DOHH2 (cell line): ENCODE measurements around the gene PKDCC.

Experiments used
- H3F3A ChIP-seq: fragments of 200-600 bp; sonication (generic), shearing (Covaris generic); 2 replicates; pipeline ENCODE4 v1.6.0; 2016; ENCODE audit warnings: antibody characterized with exemption, mild to moderate bottlenecking; ENCODE audit not compliant: control insufficient read depth, insufficient read depth
- H3K27ac ChIP-seq: fragments of 200-600 bp; sonication (generic); 2 replicates; pipeline ENCODE4 v1.5.1; 2014; ENCODE audit warnings: low read depth, mild to moderate bottlenecking, low read length, moderate library complexity
- H3K27me3 ChIP-seq: fragments of 200-600 bp; sonication (generic); 2 replicates; pipeline ENCODE4 v1.6.1; 2014; ENCODE audit warnings: mild to moderate bottlenecking, low read length, mixed read lengths; ENCODE audit not compliant: control insufficient read depth
- H3K36me3 ChIP-seq: fragments of 200-600 bp; sonication (generic); 2 replicates; pipeline ENCODE4 v1.6.1; 2014; ENCODE audit warnings: mild to moderate bottlenecking, low read length, moderate library complexity, mixed read lengths; ENCODE audit not compliant: control insufficient read depth
- H3K4me1 ChIP-seq: fragments of 200-600 bp; sonication (generic); 2 replicates; pipeline ENCODE4 v1.6.1; 2014; ENCODE audit warnings: mild to moderate bottlenecking, low read length, mixed read lengths; ENCODE audit not compliant: control insufficient read depth
- H3K4me2 ChIP-seq: fragments of 200-600 bp; sonication (generic); 2 replicates; pipeline ENCODE4 v1.6.0; 2014; ENCODE audit warnings: mild to moderate bottlenecking, low read length, moderate library complexity
- H3K4me3 ChIP-seq: fragments of 200-600 bp; sonication (generic); 2 replicates; pipeline ENCODE4 v1.5.1; 2014; ENCODE audit warnings: mild to moderate bottlenecking, low read length, mixed read lengths
- H3K79me2 ChIP-seq: fragments of 200-600 bp; sonication (generic); 2 replicates; pipeline ENCODE4 v1.6.1; 2014; ENCODE audit warnings: mild to moderate bottlenecking, low read length, mixed read lengths; ENCODE audit not compliant: control insufficient read depth
- H3K9me2 ChIP-seq: fragments of 200-600 bp; sonication (generic); replicated peaks from 2 replicates; pipeline ENCODE4 v1.6.1; 2014; ENCODE audit warnings: mild to moderate bottlenecking, low read length, mixed read lengths; ENCODE audit not compliant: control insufficient read depth
- H3K9me3 ChIP-seq: fragments of 200-600 bp; sonication (generic); 2 replicates; pipeline ENCODE4 v1.6.1; 2014; ENCODE audit warnings: antibody characterized with exemption, low read length, mixed read lengths; ENCODE audit not compliant: control insufficient read depth, insufficient read depth
- H4K20me1 ChIP-seq: fragments of 200-600 bp; sonication (generic); 2 replicates; pipeline ENCODE4 v1.6.0; 2014; ENCODE audit warnings: low read depth, mild to moderate bottlenecking, antibody characterized with exemption, low read length, moderate library complexity; ENCODE audit not compliant: control insufficient read depth, insufficient read depth
- EZH2phosphoT487 ChIP-seq: fragments of 200-600 bp; sonication (generic); IDR thresholded peaks from 2 replicates; pipeline ENCODE4 v1.6.1; 2017; ENCODE audit warnings: borderline replicate concordance, mild to moderate bottlenecking, antibody characterized with exemption, low read length, moderate library complexity, mixed read lengths
- TF ChIP-seq, protein P1 (sequence below): fragments of 200-600 bp; sonication (generic); IDR thresholded peaks from one replicate; pipeline ENCODE4 v1.5.1; 2014; ENCODE audit warnings: antibody characterized with exemption, mild to moderate bottlenecking, low read depth, low read length; ENCODE audit not compliant: poor library complexity, severe bottlenecking

The PKDCC gene

DNA sequence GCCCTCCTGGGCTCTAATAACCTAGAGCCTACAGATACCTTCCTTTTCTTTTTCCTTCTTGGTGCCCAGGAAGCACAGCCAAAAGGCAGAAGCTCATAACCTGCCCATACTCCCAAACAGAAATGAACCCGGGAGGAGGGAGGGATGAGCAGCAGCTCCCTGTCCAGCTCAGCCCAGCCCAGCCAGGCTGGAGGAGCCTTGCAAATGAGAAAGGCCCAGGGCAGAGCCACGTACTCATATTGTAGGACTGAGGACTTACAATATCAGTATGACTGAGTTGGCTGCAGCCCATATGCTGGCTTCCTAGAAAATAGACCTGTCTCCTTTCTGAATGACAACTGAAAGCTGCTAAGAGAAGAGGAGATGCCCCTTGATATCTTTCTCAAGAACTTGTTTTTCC is 21.7 kb downstream of the PKDCC start:
- no peaks in the 10 kb centered on the region for H3K4me1 ChIP-seq
- TF ChIP-seq EZH2phosphoT487, result no peak
- TF ChIP-seq, protein P1, sequence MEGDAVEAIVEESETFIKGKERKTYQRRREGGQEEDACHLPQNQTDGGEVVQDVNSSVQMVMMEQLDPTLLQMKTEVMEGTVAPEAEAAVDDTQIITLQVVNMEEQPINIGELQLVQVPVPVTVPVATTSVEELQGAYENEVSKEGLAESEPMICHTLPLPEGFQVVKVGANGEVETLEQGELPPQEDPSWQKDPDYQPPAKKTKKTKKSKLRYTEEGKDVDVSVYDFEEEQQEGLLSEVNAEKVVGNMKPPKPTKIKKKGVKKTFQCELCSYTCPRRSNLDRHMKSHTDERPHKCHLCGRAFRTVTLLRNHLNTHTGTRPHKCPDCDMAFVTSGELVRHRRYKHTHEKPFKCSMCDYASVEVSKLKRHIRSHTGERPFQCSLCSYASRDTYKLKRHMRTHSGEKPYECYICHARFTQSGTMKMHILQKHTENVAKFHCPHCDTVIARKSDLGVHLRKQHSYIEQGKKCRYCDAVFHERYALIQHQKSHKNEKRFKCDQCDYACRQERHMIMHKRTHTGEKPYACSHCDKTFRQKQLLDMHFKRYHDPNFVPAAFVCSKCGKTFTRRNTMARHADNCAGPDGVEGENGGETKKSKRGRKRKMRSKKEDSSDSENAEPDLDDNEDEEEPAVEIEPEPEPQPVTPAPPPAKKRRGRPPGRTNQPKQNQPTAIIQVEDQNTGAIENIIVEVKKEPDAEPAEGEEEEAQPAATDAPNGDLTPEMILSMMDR, result no peak
- H3K27me3 ChIP-seq, result no peaks in the 10 kb centered on the region
- no peaks in the 10 kb centered on the region for H3F3A ChIP-seq
- no peaks in the 10 kb centered on the region for H3K9me3 ChIP-seq
- H3K36me3 ChIP-seq, result no peaks in the 10 kb centered on the region
- H3K4me3 ChIP-seq, result no peak overlapping the region
- H3K4me2 ChIP-seq, result no peak overlapping the region
- H3K79me2 ChIP-seq, result no peaks in the 10 kb centered on the region
- H3K27ac ChIP-seq, result no peak overlapping the region
- no peaks in the 10 kb centered on the region for H4K20me1 ChIP-seq
- H3K9me2 ChIP-seq, result no peaks in the 10 kb centered on the region

DNA sequence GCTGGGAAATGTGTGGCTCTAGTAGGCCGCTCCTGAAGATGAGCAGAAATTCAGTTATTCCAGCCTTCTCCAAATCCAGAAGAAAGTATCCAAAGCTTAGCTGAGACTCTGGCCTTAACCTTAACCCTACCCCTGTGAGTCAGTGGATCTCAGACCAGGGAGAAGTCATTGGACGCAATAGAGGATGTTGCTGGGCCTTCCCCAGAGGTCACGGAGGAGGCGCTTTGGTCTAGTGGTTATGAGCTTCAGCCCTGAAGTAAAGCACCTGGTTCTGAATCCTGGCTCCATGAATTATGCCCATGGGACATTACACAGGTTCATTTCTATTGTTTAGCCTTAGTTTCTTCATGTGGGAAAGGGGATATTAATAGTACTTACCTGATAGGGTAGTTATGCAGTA is 24.0 kb downstream of the PKDCC start:
- H3K4me1 ChIP-seq, result no peaks in the 10 kb centered on the region

DNA sequence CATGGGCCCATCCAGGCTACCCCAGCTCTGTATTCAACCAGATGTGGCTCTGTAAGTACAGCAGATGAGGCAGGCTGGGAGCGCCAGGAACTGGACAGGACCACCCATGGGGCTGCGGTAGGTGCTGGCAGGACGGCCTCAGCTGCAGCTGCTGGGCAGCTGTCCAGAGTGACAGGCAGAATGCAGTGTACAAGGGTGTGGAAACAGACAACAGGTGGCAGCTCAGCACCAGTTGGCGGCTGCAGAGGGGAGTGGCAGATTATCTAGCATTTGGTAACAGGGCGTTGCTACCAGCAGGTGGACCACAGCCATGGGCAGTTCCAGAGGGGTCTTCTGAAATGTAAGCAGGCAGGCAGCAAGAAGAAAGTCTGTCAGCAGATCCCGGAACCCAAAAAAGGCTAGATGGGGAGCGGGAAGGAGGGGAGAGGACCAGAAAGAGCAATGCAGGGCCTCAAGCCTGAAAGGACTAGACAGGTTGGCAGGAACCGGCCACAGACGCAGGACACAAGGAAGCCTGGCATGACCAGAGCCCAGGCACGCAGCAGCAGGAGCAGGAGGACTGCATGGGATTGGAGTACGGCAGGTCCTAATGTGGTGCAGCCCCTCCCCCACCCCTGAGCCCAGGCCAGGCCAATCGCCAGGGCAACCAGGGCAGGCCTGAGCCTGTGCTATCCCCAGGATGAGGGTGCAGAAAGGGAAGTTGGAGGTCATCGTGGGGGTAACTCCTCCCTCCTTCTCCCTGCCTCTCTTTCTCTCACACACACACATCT is 24.7 kb downstream of the PKDCC start:
- Histone ChIP-seq H3K9me3 (no peaks in the 10 kb centered on the region), H3K4me2 (no peak overlapping the region), H3K9me2 (no peaks in the 10 kb centered on the region), H4K20me1 (no peaks in the 10 kb centered on the region), H3K27me3 (no peaks in the 10 kb centered on the region), H3K79me2 (no peaks in the 10 kb centered on the region), H3K36me3 (no peaks in the 10 kb centered on the region), H3K27ac (no peak overlapping the region), H3K4me3 (no peak overlapping the region), H3K4me1 (no peaks in the 10 kb centered on the region), H3F3A (no peaks in the 10 kb centered on the region)
- TF ChIP-seq EZH2phosphoT487, result no peak
- TF ChIP-seq, protein P1, result no peak

More for the DNA sequence above, 24.0 kb downstream of the PKDCC start:
- Histone ChIP-seq H3K27me3 (no peaks in the 10 kb centered on the region), H4K20me1 (no peaks in the 10 kb centered on the region), H3K9me2 (no peaks in the 10 kb centered on the region), H3K4me3 (no peak overlapping the region), H3K79me2 (no peaks in the 10 kb centered on the region), H3K36me3 (no peaks in the 10 kb centered on the region), H3K9me3 (no peaks in the 10 kb centered on the region), H3F3A (no peaks in the 10 kb centered on the region), H3K4me2 (no peak overlapping the region), H3K27ac (no peak overlapping the region)
- no peak for TF ChIP-seq EZH2phosphoT487

DNA sequence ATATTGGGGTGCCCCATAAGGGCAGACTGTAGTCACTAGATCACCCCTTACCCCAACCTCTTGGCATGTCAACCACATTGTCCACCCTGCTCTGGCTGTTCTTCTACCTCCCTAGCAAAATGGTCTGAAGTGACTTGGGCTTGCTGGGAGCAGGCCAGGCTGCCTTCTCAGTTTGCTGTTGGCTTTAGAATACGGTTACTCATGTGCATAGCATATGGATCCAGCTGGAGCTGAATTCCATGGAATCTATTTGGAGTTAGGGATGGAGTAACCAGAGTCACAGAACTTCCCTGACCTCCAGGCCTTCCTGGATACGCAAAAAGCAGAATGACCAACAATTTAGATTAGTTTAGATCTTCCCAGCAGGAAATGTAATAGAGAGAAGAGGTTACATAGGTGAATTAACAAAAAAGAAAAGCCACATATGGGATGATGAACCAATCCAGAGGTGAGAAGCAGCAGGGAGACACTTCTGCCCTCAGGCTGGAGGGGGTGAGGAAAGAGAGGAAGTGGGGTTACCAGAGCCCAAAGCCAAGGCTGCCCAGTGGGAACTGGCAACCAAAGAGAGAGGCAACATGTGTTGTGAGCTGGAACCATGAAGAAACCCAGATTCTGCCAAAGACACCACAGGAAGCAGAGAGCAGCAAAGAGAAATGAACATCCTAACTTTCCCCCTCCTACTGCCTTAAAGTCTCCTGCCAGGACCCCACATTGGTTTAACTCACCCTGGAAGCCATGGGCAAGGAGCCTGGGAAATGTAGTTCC is 26.1 kb downstream of the PKDCC start:
- Histone ChIP-seq H3F3A (no peaks in the 10 kb centered on the region), H3K4me1 (no peaks in the 10 kb centered on the region), H3K4me2 (no peak overlapping the region), H3K9me3 (no peaks in the 10 kb centered on the region), H3K79me2 (no peaks in the 10 kb centered on the region), H4K20me1 (no peaks in the 10 kb centered on the region), H3K36me3 (no peaks in the 10 kb centered on the region), H3K27ac (no peak overlapping the region), H3K9me2 (no peaks in the 10 kb centered on the region), H3K27me3 (no peaks in the 10 kb centered on the region; the same call in 1 of the 2 replicates), H3K4me3 (no peak overlapping the region)
- TF ChIP-seq EZH2phosphoT487, result no peak
- TF ChIP-seq, protein P1, result no peak
